GM19455 (cell line): ENCODE measurements around the gene HMGA1.

Source experiments
- ATAC-seq: cut with Tn5 transposase; IDR thresholded peaks from one replicate; pipeline ENCODE4 v1.9.1; 2021; ENCODE audit not compliant: unreplicated experiment

The HMGA1 gene

GRCh38 chr6:34285448-34286164, 48.9 kb downstream of the HMGA1 start:
- ATAC-seq = no peak

- no peak for ATAC-seq
Observed at GRCh38 chr6:34288581-34288980, 51.9 kb downstream of the HMGA1 start.

- no peak for ATAC-seq
Observed at GRCh38 chr6:34289137-34289536, 52.5 kb downstream of the HMGA1 start.

GRCh38 chr6:34292954-34293353, 56.3 kb downstream of the HMGA1 start:
- no peak for ATAC-seq

- ATAC-seq = peak; percentile 93
Observed at GRCh38 chr6:34295721-34296120, 59.0 kb downstream of the HMGA1 start.
